K562 (cell line): ENCODE results near the gene RNF223. TPM values are rescaled to one million over a fixed set of nuclear protein-coding genes. Genes with fewer than 3 reads are reported as not detected.

Experiments used
- E2F6 ChIP-seq, 2 experiments: IDR thresholded peaks; 2 replicates each; pipeline ENCODE4 v1.6.1; 2011; ENCODE audit warnings: borderline replicate concordance in 1 of 2, control low read depth in 1 of 2, low read depth in 1 of 2, low read length in 1 of 2, mild to moderate bottlenecking in 1 of 2, mixed read lengths in 1 of 2, moderate library complexity in 1 of 2; ENCODE audit not compliant: insufficient read depth in 1 of 2, insufficient read length in 1 of 2, poor library complexity in 1 of 2, severe bottlenecking in 1 of 2; ENCODE audit errors: extremely low read depth in 1 of 2
- HNRNPK ChIP-seq: fragments of 200-400 bp; formaldehyde crosslinking; IDR thresholded peaks from one replicate; pipeline ENCODE4 v1.6.1; 2018; ENCODE audit warnings: mild to moderate bottlenecking, low read depth, low read length; ENCODE audit not compliant: poor library complexity, severe bottlenecking
- PPARD ChIP-seq: fragments of 250-450 bp; sonication (Bioruptor Pico); IDR thresholded peaks from 2 replicates; pipeline ENCODE4 v1.8.0; 2022; ENCODE audit warnings: inconsistent platforms, mild to moderate bottlenecking, moderate library complexity
- RBM39 ChIP-seq: fragments of 200-400 bp; formaldehyde crosslinking; optimal IDR thresholded peaks from 2 replicates; pipeline ENCODE3; 2018; ENCODE audit warnings: low read depth, low read length
- U2AF1 ChIP-seq: fragments of 200-400 bp; formaldehyde crosslinking; optimal IDR thresholded peaks from 2 replicates; pipeline ENCODE3; 2017; ENCODE audit warnings: mild to moderate bottlenecking, low read depth, low read length, moderate library complexity
- ZNF785 ChIP-seq: fragments of 250-450 bp; sonication (Bioruptor Pico); IDR thresholded peaks from 2 replicates; pipeline ENCODE4 v1.4.0; 2020; ENCODE audit warnings: mild to moderate bottlenecking
- polyA plus RNA-seq, 8 experiments: library from polyadenylated mRNA; depleted of rRNA in 4 of 8; stranded (reverse) in 5 of 8; unstranded in 3 of 8; fragments of >200 nt; fragmentation: Nextera tagmentation in 2 of 8; fragmentation: Illumina TruSeq in 1 of 8; extraction: Ambion mirVana in 2 of 8; extraction: Trizol in 1 of 8; gene quantifications; 2 replicates each; pipeline versions ENCODE4 v1.2.1 to v1.2.3, GENCODE V29; 2011 to 2014; ENCODE audit warnings: inconsistent platforms in 1 of 8, missing spikeins in 1 of 8
- total RNA-seq, 7 experiments: library from RNA; depleted of rRNA in 6 of 7; stranded (reverse); fragments of >200 nt in 6 of 7; fragmentation: Illumina TruSeq in 2 of 7; extraction: Trizol in 2 of 7; gene quantifications; 2 replicates each; pipeline versions ENCODE4 v1.2.1 to v1.2.3, GENCODE V29; 2011 to 2021; ENCODE audit warnings: low replicate concordance in 1 of 7
- TF ChIP-seq, protein P1 (sequence below): sonication (generic); formaldehyde crosslinking; IDR thresholded peaks from 2 replicates; pipeline ENCODE4 v1.8.1; 2022; ENCODE audit warnings: missing genetic modification reagents

The RNF223 gene
- total and polyA plus RNA-seq, 9 of the 15 experiments (the other 6 are each of a cell fraction or from before 2014, with no cell fraction given): 0.04 to 0.32 TPM; not detected in 7

DNA sequence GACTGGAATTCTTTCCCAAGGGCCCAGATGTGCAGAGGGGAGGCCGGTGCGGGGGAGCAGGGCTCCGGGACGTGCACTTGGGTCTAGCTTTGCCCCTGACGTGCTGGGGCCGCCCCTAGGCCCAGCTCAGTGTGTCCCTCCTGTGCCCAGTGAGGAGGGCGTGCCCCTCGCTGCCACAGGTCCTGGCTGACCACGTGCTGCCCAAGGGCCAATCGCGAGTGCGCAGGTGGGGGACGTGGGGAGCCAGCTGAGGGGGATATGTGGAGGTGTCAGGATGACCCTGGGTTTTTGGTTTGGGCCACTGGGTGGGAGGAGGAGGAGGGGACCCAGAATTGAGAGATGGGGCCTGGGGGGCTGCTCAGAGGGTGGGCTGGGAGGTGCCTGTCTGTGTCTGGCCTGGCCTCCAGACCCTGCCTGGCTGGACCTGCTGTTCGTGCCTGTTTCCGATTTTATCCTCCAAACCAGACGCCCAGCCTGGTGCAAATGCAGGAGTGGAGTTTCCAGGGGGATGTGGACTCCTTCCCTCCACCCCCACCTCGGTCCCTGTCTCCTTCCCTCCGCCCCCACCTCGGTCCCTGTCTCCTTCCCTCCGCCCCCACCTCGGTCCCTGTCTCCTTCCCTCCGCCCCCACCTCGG lies 6.1 kb upstream of the RNF223 start (continued):
- TF ChIP-seq ZNF785 (no peak), U2AF1 (no peak), RBM39 (no peak), PPARD (CRISPR knock-in tag) (no peak), E2F6 (IDR thresholded peaks at IDR 0.05; ENCODE audit: borderline replicate concordance in 1 of 2, extremely low read depth in 1 of 2, insufficient read depth in 1 of 2, insufficient read length in 1 of 2, low read depth in 1 of 2, low read length in 1 of 2, poor library complexity in 1 of 2, severe bottlenecking in 1 of 2) (peak in 1 of 2 experiments; percentile 44), HNRNPK (no peak)
- TF ChIP-seq, protein P1, sequence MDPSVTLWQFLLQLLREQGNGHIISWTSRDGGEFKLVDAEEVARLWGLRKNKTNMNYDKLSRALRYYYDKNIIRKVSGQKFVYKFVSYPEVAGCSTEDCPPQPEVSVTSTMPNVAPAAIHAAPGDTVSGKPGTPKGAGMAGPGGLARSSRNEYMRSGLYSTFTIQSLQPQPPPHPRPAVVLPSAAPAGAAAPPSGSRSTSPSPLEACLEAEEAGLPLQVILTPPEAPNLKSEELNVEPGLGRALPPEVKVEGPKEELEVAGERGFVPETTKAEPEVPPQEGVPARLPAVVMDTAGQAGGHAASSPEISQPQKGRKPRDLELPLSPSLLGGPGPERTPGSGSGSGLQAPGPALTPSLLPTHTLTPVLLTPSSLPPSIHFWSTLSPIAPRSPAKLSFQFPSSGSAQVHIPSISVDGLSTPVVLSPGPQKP (CRISPR knock-in tag): no peak
